Measurements from ENCODE around the gene RPL7A.

- TF ChIP-seq CTCF (conservative IDR thresholded peaks at IDR 0.05; ENCODE audit: low read depth, low read length) = no peak
- TF ChIP-seq EZH2 (IDR thresholded peaks at IDR 0.05; ENCODE audit: borderline replicate concordance, low read depth, low read length, poor library complexity, severe bottlenecking) = no peak
These were observed 14.5 kb downstream of the RPL7A start for GRCh38 chr9:133362359-133363044.
